ENCODE data around the gene METTL6.
A peak's percentile ranks its signal among the peaks of the same experiment; 100 is the strongest.

DNA sequence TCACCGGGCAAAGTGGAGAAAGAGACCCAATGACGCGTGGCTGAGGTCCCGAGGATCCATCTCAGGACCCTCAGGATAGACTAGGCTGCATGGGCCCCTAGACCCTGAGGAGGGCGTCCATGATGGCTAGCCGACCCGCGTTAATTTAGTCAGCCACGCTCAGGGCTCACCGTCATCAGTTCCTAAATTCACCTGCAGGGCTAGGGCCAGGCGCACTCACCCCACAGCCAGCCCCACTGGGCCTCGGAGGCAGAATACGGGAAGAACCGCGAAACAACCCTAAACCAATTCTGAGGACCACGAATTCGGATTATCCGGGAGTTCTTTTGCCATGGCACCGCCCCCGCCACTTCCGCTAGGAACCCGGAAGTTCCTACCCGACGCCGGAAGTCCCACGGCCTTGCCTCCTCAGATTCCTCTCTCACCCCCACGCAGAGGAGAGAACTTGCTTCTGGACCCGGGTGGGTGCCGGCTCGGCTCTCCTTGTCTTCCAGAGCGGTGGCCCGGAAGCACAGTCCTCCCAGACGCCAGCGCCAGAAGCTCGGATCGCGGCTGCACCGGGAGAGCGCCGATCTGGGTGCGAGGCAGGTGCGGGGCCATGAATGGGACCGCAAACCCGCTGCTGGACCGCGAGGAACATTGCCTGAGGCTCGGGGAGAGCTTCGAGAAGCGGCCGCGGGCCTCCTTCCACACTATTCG lies at the start of gene METTL6, which contains the start of gene EAF1:
- TF ChIP-seq, protein P1, sequence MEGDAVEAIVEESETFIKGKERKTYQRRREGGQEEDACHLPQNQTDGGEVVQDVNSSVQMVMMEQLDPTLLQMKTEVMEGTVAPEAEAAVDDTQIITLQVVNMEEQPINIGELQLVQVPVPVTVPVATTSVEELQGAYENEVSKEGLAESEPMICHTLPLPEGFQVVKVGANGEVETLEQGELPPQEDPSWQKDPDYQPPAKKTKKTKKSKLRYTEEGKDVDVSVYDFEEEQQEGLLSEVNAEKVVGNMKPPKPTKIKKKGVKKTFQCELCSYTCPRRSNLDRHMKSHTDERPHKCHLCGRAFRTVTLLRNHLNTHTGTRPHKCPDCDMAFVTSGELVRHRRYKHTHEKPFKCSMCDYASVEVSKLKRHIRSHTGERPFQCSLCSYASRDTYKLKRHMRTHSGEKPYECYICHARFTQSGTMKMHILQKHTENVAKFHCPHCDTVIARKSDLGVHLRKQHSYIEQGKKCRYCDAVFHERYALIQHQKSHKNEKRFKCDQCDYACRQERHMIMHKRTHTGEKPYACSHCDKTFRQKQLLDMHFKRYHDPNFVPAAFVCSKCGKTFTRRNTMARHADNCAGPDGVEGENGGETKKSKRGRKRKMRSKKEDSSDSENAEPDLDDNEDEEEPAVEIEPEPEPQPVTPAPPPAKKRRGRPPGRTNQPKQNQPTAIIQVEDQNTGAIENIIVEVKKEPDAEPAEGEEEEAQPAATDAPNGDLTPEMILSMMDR (conservative IDR thresholded peaks at IDR 0.05; ENCODE audit: low read length) = peak; percentile 36
- TF ChIP-seq EZH2phosphoT487 (IDR thresholded peaks at IDR 0.05; ENCODE audit: borderline replicate concordance, low read depth, low read length) = no peak
